HS-5 (cell line): ENCODE measurements around the gene CLTCL1.

Experiments
- DNase-seq: peaks from one replicate; pipeline ENCODE4 v3.0.0-alpha.2; 2012; ENCODE audit warnings: low read depth

Gene CLTCL1

GRCh38 chr22:19244600-19245352 is 46.7 kb downstream of the CLTCL1 start:
- no peak for DNase-seq

- no peak for DNase-seq
Measured at GRCh38 chr22:19242699-19243098, 48.8 kb downstream of the CLTCL1 start.

DNA sequence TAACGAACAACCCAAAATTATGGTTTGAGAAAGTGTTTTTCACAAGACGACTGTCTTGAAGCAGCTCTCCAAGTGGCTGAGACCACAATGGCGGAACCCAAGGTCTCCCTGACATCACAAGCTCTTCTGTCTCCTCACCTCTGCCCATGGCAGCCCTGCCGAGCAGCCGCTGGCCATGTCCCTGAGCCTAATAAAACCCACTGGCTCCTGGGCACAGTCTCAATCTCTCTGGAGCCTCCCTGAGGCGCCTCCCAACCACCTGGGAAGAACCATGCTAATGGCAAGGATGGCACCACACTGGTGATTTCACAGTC is 50.0 kb downstream of the CLTCL1 start:
- no peak for DNase-seq

GRCh38 chr22:19240813-19241592 is 50.5 kb downstream of the CLTCL1 start:
- no peak for DNase-seq

DNA sequence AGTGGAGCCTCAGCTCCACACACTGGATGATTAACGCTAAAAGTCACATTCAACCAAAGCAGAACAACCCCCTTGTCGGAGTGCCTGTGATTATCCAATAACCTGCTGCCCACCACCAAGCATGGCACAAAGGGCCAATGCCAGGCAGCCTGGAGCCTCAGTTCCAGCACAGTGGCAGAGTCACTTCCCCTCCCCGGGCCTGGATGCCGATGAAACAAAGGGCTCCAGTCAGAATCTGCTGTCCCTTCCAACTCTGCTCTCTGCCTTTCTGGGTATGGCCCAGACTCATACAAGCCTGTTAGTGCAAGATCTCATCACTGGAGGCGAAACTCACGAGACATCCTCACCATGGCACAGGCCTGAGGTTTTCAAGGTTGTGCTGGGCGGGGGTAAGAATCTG is 52.1 kb downstream of the CLTCL1 start:
- no peak for DNase-seq

GRCh38 chr22:19238900-19239299 is 52.6 kb downstream of the CLTCL1 start:
- DNase-seq = no peak

- DNase-seq = no peak
Measured at GRCh38 chr22:19235874-19236273, 55.6 kb downstream of the CLTCL1 start.

DNA sequence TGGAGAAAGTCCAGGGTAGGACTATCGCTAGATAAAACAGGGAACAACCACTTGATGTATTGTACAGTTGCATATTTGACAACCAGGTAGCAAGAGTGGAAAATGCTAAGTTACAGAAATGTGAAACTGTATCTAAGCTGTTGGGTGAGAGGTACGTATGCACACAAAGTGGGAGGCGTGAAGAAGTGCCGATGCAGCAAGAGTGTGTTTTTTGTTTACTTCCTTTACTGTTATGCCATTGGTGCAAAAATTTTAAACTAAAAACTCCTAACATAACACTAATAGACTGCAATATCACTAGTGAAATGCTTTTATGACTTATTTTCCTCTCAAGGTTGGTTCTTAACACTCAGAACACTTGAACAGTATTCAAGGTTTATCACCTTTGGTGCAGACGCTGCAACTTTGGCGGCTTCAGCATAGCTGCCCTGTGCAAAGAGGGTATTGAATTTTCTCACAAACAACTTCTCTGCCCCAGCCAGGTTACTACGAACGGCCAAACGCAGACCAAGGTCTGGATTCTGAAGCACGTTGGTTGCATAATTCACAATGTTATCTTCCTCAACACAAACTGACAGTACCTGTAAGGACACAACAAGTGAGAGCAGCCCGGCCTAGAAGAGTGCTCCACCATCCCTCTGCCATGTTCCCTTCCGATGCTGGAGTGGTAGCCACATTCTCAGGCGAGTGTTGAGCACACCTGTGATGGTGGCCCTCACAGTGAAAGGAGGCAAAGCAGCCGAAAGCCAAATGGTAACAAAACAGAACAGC is 57.2 kb downstream of the CLTCL1 start:
- no peak for DNase-seq

GRCh38 chr22:19233189-19233661 is 58.3 kb downstream of the CLTCL1 start:
- DNase-seq = no peak

DNA sequence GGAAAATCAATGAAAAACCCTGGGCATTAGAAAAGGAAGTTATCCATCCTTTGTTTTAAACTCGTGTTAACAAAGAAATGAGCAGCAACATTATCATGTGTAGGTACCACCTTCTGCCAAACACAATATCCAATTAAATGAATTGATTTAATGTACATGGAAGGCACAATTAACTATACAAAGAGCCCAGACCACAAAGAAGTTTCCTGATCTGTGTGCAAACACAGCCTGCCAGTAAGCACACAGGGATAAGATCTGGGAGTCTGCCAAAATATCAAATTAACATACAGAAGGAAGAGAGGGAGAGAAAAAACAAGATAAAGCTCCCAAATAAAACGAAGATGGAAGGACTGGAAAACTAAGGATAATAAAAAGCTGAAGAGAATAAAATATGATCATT is 58.9 kb downstream of the CLTCL1 start:
- no peak for DNase-seq

- no peak for DNase-seq
Measured at GRCh38 chr22:19231986-19232385, 59.5 kb downstream of the CLTCL1 start.

DNA sequence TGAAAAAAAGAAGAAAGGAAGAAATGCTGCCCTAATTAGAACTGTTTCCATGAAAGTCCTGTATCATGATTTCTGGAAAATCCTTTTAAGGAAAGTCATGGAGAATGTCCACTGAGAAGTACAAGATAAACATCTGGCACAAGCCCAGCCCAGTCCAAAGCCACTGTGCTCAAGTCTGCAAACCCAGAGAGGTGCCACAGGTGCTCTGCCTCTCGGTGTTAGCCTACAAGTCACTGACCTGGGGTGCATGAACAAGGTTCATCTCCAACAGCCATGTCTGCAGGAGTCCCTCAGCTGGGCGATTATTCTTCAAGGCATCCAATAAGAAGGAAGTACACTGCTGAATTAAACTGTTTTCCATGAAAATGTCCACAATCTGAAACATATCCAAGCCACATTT is 61.9 kb downstream of the CLTCL1 start:
- no peak for DNase-seq

DNA sequence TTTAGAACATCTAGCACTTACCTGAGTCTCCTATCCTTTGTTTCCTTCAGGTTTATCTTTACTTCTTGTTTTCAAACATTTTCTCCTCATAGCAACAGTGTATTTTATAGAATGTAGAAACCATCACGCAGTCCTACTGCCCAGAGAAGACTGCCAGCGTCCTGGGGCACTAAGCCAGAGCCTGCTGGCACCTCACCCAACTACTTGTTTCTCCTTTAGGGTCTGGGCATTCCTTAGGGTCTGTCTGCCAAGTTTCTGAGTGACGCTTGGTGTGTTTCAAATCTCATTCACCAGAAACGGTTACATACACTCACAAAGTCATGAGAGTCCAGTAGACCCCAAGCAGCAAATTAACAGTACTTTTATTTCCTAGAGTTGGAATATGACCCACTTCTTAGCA is 63.3 kb downstream of the CLTCL1 start:
- no peak for DNase-seq

GRCh38 chr22:19226428-19226827 is 65.1 kb downstream of the CLTCL1 start:
- no peak for DNase-seq

- no peak for DNase-seq
Measured at GRCh38 chr22:19225560-19225959, 66.0 kb downstream of the CLTCL1 start.

DNA sequence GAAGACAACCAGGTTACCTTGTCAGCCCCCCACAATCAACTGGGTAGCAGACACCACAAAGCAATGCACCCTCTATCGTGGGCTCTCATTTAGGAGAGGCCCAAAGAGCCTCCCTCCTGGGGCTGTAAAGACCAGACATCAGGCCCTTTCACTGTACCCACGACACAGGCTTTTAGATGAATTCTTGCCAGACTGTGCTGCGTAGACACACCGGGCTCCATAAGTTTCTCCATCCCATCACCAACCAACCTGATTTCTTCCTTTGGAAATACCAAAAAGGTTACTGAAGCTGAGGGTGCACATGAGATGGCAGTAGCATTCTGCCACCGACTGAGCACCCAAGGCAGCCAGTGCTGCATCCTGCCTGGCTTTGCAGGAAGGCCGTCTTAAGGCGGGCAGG is 66.5 kb downstream of the CLTCL1 start:
- no peak for DNase-seq

GRCh38 chr22:19224557-19224956 is 67.0 kb downstream of the CLTCL1 start:
- no peak for DNase-seq

DNA sequence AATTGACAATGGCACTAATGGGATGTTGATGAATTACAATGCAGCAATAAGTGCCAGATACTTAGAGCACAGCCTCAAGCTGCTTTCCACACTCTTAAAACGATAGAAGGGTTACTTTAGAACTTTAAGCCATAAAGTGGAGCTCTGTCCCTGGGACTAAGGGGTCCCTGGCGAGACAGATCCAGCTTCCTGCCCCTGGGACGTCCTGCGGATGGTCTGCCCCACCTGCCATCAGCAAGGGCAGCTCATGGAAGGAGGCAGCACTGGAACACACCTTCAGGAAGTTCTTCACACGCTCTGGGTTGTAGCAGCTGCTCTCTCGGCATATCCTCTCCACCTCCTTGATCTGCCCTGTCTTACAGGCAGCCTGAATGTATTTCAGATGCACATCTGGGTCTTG is 67.9 kb downstream of the CLTCL1 start:
- no peak for DNase-seq

GRCh38 chr22:19223110-19223509 is 68.4 kb downstream of the CLTCL1 start:
- DNase-seq = no peak

DNA sequence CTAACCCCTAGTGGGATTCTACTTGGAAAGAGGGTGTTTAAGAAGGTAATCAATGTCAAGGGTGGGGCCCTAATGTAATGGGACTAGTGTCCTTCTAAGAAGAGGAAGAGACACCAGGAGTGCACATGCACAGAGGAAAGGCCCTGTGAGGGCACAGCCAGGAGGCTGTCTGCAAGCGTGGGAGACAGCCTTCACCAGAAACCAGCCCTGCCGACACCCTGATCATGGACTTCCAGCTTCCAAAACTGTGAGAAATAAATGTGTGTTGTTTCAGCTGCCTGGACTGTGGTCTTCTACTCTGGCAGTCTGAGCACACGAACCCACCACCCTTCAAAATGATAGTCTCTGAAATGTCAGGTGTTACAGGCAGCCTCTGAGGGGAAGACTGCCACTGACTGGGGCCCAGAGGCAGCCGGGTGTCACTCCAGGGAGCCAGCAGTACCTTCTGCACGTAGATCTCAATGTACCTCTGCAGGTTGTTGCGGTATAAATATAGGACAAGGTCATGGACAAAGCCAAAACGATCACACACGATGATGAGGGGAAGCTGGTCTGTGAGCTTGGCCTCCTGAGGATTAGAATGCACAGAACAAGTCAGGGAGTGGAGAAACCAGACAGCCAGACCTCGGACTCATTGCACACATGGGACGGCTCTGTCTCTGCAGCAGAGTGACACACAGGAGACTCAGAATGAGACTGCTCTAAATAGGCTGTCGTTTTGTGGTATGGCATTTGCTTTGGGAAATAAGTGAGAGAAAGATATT is 69.1 kb downstream of the CLTCL1 start:
- DNase-seq = no peak

- no peak for DNase-seq
Measured at GRCh38 chr22:19220867-19221266, 70.7 kb downstream of the CLTCL1 start.
